K562 (cell line): Measurements from ENCODE around the gene MVB12B.

Source experiments
- EZH2 ChIP-seq: IDR thresholded peaks from 2 replicates; pipeline ENCODE4 v1.6.1; 2012; ENCODE audit warnings: low read depth, mild to moderate bottlenecking, inconsistent platforms, low read length, borderline replicate concordance
- GABPA ChIP-seq: fragments of 200-800 bp; sonication (Bioruptor generic); conservative IDR thresholded peaks from 2 replicates; pipeline ENCODE4 v1.6.1; 2016; ENCODE audit warnings: low read depth, missing genetic modification characterization, missing compliant biosample characterization
- HDAC1 ChIP-seq, 2 experiments: fragments of 450-650 bp; IDR thresholded peaks; 2 replicates each; pipeline ENCODE4 v1.6.1; 2016 to 2017; ENCODE audit warnings: inconsistent platforms in 1 of 2, mild to moderate bottlenecking in 1 of 2, moderate library complexity in 1 of 2
- POLR2AphosphoS2 ChIP-seq: IDR thresholded peaks from 2 replicates; pipeline ENCODE4 v1.6.1; 2012; ENCODE audit warnings: low read length, improper control_type of control experiment
- PURB ChIP-seq: sonication (generic); formaldehyde crosslinking; IDR thresholded peaks from 2 replicates; pipeline ENCODE4 v1.9.0; 2021; ENCODE audit warnings: low read depth, mild to moderate bottlenecking, missing genetic modification reagents
- SMARCE1 ChIP-seq: fragments of 450-650 bp; IDR thresholded peaks from 2 replicates; pipeline ENCODE4 v1.7.1; 2016; ENCODE audit warnings: mild to moderate bottlenecking
- STAT5A ChIP-seq: IDR thresholded peaks from 2 replicates; pipeline ENCODE4 v1.6.1; 2012; ENCODE audit warnings: low read length, inconsistent platforms, borderline replicate concordance
- YY1 ChIP-seq, 3 experiments: IDR thresholded peaks; 2 replicates each; pipeline ENCODE4 v1.6.1; 2011; ENCODE audit warnings: low read length in 2 of 3, mild to moderate bottlenecking in 2 of 3, moderate library complexity in 2 of 3, borderline replicate concordance in 1 of 3, control low read depth in 1 of 3, low read depth in 1 of 3; ENCODE audit not compliant: insufficient read depth in 3 of 3, insufficient replicate concordance in 2 of 3, control insufficient read depth in 1 of 3, insufficient read length in 1 of 3; ENCODE audit errors: extremely low read depth in 1 of 3
- ZNF408 ChIP-seq: fragments of 250-450 bp; sonication (Bioruptor Pico); IDR thresholded peaks from 2 replicates; pipeline ENCODE4 v1.4.0; 2020; ENCODE audit warnings: low read depth, mild to moderate bottlenecking, moderate library complexity
- TF ChIP-seq, protein P1 (sequence below), 3 experiments: IDR thresholded peaks in 2 of 3; conservative IDR thresholded peaks in 1 of 3; 2 replicates each; pipeline ENCODE4 v1.5.1; 2011 to 2012; ENCODE audit warnings: low read length in 3 of 3, mild to moderate bottlenecking in 3 of 3, control low read depth in 2 of 3, improper control_type of control experiment in 1 of 3, inconsistent platforms in 1 of 3, low read depth in 1 of 3, mixed read lengths in 1 of 3, moderate library complexity in 1 of 3; ENCODE audit not compliant: insufficient read depth in 2 of 3
- TF ChIP-seq, protein P2 (sequence below), 3 experiments: fragments of 200-800 bp in 1 of 3; sonication (Bioruptor generic) in 1 of 3; sonication (generic) in 1 of 3; formaldehyde crosslinking in 1 of 3; IDR thresholded peaks; 2 replicates each; pipeline versions ENCODE4 v1.6.1 to v1.8.0; 2016 to 2022; ENCODE audit warnings: mild to moderate bottlenecking in 2 of 3, missing compliant biosample characterization in 2 of 3, missing genetic modification characterization in 2 of 3, missing genetic modification reagents in 1 of 3
- TF ChIP-seq, protein P3 (sequence below), 2 experiments: fragments of 450-650 bp; formaldehyde crosslinking in 1 of 2; IDR thresholded peaks; 2 replicates each; pipeline versions ENCODE4 v1.4.0 to v1.6.1; 2014 to 2020; ENCODE audit warnings: mild to moderate bottlenecking in 2 of 2, borderline replicate concordance in 1 of 2, low read depth in 1 of 2

DNA sequence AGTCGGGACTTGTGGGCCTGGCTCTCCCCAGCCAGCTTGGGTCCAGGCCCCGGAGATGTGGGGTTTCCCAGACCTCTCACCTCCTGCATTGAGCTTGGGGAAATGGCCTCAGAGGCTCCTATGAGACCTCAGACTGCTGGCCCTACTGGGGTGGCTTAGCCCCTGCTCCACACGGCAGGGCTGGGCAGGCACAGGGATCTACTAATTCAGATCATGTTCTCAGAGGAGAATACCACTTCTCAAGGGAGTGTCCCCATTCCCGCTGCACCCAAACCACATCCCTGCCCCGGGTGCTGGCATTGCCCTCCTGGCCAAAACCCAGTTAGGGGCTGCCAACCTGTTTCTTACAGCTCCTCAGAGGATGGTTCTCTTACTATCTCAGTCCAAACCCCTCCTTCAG, 205.0 kb downstream of the MVB12B start:
- TF ChIP-seq, protein P1, sequence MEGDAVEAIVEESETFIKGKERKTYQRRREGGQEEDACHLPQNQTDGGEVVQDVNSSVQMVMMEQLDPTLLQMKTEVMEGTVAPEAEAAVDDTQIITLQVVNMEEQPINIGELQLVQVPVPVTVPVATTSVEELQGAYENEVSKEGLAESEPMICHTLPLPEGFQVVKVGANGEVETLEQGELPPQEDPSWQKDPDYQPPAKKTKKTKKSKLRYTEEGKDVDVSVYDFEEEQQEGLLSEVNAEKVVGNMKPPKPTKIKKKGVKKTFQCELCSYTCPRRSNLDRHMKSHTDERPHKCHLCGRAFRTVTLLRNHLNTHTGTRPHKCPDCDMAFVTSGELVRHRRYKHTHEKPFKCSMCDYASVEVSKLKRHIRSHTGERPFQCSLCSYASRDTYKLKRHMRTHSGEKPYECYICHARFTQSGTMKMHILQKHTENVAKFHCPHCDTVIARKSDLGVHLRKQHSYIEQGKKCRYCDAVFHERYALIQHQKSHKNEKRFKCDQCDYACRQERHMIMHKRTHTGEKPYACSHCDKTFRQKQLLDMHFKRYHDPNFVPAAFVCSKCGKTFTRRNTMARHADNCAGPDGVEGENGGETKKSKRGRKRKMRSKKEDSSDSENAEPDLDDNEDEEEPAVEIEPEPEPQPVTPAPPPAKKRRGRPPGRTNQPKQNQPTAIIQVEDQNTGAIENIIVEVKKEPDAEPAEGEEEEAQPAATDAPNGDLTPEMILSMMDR (IDR thresholded peaks at IDR 0.05 in 2 of 3, conservative IDR thresholded peaks at IDR 0.05 in 1 of 3; ENCODE audit: insufficient read depth in 2 of 3, low read depth in 1 of 3, low read length in 3 of 3): no peak
- TF ChIP-seq HDAC1 (IDR thresholded peaks at IDR 0.05): no peak
- TF ChIP-seq GABPA (tag): no peak
- TF ChIP-seq POLR2AphosphoS2: no peak
- no peak for TF ChIP-seq STAT5A
- TF ChIP-seq, protein P2, sequence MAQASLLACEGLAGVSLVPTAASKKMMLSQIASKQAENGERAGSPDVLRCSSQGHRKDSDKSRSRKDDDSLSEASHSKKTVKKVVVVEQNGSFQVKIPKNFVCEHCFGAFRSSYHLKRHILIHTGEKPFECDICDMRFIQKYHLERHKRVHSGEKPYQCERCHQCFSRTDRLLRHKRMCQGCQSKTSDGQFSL (CRISPR knock-in tag; IDR thresholded peaks at IDR 0.05): no peak
- TF ChIP-seq, protein P2 (tag; IDR thresholded peaks at IDR 0.05): no peak
- no peak for TF ChIP-seq YY1 (IDR thresholded peaks at IDR 0.05; ENCODE audit: borderline replicate concordance in 1 of 3, control insufficient read depth in 1 of 3, extremely low read depth in 1 of 3, insufficient read depth in 3 of 3, insufficient read length in 1 of 3, insufficient replicate concordance in 2 of 3, low read depth in 1 of 3, low read length in 2 of 3)
- no peak for TF ChIP-seq SMARCE1
- TF ChIP-seq, protein P3, sequence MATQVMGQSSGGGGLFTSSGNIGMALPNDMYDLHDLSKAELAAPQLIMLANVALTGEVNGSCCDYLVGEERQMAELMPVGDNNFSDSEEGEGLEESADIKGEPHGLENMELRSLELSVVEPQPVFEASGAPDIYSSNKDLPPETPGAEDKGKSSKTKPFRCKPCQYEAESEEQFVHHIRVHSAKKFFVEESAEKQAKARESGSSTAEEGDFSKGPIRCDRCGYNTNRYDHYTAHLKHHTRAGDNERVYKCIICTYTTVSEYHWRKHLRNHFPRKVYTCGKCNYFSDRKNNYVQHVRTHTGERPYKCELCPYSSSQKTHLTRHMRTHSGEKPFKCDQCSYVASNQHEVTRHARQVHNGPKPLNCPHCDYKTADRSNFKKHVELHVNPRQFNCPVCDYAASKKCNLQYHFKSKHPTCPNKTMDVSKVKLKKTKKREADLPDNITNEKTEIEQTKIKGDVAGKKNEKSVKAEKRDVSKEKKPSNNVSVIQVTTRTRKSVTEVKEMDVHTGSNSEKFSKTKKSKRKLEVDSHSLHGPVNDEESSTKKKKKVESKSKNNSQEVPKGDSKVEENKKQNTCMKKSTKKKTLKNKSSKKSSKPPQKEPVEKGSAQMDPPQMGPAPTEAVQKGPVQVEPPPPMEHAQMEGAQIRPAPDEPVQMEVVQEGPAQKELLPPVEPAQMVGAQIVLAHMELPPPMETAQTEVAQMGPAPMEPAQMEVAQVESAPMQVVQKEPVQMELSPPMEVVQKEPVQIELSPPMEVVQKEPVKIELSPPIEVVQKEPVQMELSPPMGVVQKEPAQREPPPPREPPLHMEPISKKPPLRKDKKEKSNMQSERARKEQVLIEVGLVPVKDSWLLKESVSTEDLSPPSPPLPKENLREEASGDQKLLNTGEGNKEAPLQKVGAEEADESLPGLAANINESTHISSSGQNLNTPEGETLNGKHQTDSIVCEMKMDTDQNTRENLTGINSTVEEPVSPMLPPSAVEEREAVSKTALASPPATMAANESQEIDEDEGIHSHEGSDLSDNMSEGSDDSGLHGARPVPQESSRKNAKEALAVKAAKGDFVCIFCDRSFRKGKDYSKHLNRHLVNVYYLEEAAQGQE (IDR thresholded peaks at IDR 0.05; ENCODE audit: borderline replicate concordance): no peak
- TF ChIP-seq, protein P3 (CRISPR knock-in tag; IDR thresholded peaks at IDR 0.05; ENCODE audit: low read depth): no peak
- no peak for TF ChIP-seq PURB (CRISPR knock-in tag)
- TF ChIP-seq ZNF408: no peak
- no peak for TF ChIP-seq EZH2
